CD4-positive, alpha-beta T cell treated with Interleukin-1 beta for 1 hour (primary cell): Measurements from ENCODE around the gene CTNNA2.
A peak's percentile ranks its signal among the peaks of the same experiment; 100 is the strongest.
"Not testable (repeated sequence)": the region's sequence is repeated elsewhere in the genome, so short reads cannot be mapped to it uniquely, and the experiment has no call there.

Experiments
- DNase-seq, 2 donors: peaks; one replicate each; pipeline ENCODE4 v3.0.0-alpha.2; 2020 to 2022

CTNNA2 gene

GRCh38 chr2:80154231-80154915, 641.5 kb downstream of the CTNNA2 start:
- DNase-seq, result no peak

- no peak for DNase-seq
Measured at GRCh38 chr2:80164375-80164774, 651.5 kb downstream of the CTNNA2 start.

- no peak for DNase-seq
Measured at GRCh38 chr2:80166483-80167171, 653.8 kb downstream of the CTNNA2 start.

- DNase-seq, result no peak
Measured at GRCh38 chr2:80167284-80167808, 654.5 kb downstream of the CTNNA2 start.

GRCh38 chr2:80168037-80168436, 655.2 kb downstream of the CTNNA2 start:
- DNase-seq, result no peak

- no peak for DNase-seq
Measured at GRCh38 chr2:80168801-80169200, 656.0 kb downstream of the CTNNA2 start.

- DNase-seq, result no peak
Measured at GRCh38 chr2:80169811-80170594, 657.2 kb downstream of the CTNNA2 start.

- DNase-seq, result no peak
Measured at GRCh38 chr2:80185091-80185490, 672.2 kb downstream of the CTNNA2 start.

GRCh38 chr2:80186262-80186661, 673.4 kb downstream of the CTNNA2 start:
- no peak for DNase-seq

- DNase-seq, result no peak
Measured at GRCh38 chr2:80187156-80187555, 674.3 kb downstream of the CTNNA2 start.

GRCh38 chr2:80190166-80190565, 677.3 kb downstream of the CTNNA2 start:
- no peak for DNase-seq

- DNase-seq, result no peak
Measured at GRCh38 chr2:80193566-80193965, 680.7 kb downstream of the CTNNA2 start.

GRCh38 chr2:80195034-80195433, 682.2 kb downstream of the CTNNA2 start:
- no peak for DNase-seq

- DNase-seq, result no peak
Measured at GRCh38 chr2:80198042-80198441, 685.2 kb downstream of the CTNNA2 start.

GRCh38 chr2:80199504-80199903, 686.7 kb downstream of the CTNNA2 start:
- DNase-seq, result no peak

GRCh38 chr2:80203929-80204328, 691.1 kb downstream of the CTNNA2 start:
- not testable (repeated sequence) for DNase-seq

- DNase-seq, result no peak
Measured at GRCh38 chr2:80205498-80205897, 692.6 kb downstream of the CTNNA2 start.

- DNase-seq, result no peak
Measured at GRCh38 chr2:80209458-80209857, 696.6 kb downstream of the CTNNA2 start.

- DNase-seq, result no peak
Measured at GRCh38 chr2:80217446-80217845, 704.6 kb downstream of the CTNNA2 start.

- DNase-seq, result no peak
Measured at GRCh38 chr2:80222644-80223043, 709.8 kb downstream of the CTNNA2 start.

- DNase-seq, result no peak
Measured at GRCh38 chr2:80231421-80231820, 718.6 kb downstream of the CTNNA2 start.

GRCh38 chr2:80233333-80233732, 720.5 kb downstream of the CTNNA2 start:
- DNase-seq, result no peak

- DNase-seq, result peak in 1 of 2 donors; percentile 2
Measured at GRCh38 chr2:80238692-80239469, 726.0 kb downstream of the CTNNA2 start.
